GM19239 (cell line): ENCODE measurements around the gene THAP11.
"Not testable (repeated sequence)": the region's sequence is repeated elsewhere in the genome, so short reads cannot be mapped to it uniquely, and the experiment has no call there.

Experiments used
- DNase-seq: peaks from one replicate; pipeline ENCODE4 v3.0.0; 2011; ENCODE audit warnings: low spot score; ENCODE audit not compliant: insufficient read length
- FAIRE-seq: peaks from 2 replicates; lab custom pipeline; 2011; peaks lifted over from hg19 to GRCh38; lab: Jason Lieb, UNC

The THAP11 gene

GRCh38 chr16:67860589-67861398 is 18.7 kb downstream of the THAP11 start:
- FAIRE-seq = no peak

GRCh38 chr16:67861877-67862276 is 19.8 kb downstream of the THAP11 start:
- FAIRE-seq (no peak), DNase-seq (no peak)

More at GRCh38 chr16:67860589-67861398, 18.7 kb downstream of the THAP11 start:
- no peak for DNase-seq

DNA sequence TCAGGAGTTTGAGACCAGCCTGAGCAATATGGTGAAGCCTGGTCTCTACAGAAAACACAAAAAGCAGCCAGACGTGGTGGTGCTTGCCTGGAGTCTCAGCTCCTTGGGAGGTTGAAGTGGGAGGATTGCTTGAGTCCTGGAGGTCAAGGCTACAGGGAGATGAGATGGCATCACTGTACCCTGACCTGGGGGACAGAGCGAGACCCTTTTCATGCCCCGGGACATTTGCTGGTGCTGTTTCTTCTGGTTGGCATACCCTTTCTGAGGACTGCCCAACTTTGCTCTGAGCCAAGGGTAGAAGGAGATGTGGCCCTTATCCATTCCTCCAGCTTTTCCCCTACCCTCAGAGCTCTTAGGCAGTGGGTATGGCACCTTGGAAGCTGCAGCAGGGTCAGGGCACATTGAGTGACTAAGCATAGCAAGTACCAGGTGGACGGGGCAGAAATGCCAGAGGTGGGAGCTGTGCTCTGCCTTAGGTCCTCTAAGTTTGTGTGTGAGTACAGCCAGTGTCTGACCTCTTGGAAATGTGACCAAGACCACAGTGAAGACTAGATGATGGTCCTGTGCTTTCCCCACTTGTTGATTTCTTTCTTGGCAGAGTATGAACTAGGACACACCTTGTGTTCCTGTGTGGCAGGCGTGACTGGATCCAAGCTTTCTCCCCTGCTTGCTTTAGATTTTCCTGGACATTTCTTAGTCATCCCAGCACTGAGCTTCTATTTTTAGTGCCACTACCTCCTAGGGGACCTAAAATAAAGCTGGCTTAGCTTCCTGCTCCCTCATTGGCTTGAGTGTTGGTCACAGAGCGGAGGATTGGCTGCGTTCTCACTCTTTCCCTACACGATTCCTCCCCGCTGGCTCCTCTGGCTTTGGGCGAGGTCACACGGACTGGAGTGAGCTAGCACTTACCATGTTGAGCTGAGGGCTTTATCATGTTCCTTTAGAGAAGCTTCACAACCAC is 20.8 kb downstream of the THAP11 start:
- FAIRE-seq (no peak), DNase-seq (no peak)

GRCh38 chr16:67864044-67864443 is 21.9 kb downstream of the THAP11 start:
- not testable (repeated sequence) for FAIRE-seq, DNase-seq

GRCh38 chr16:67864594-67864993 is 22.5 kb downstream of the THAP11 start:
- no peak for DNase-seq
- FAIRE-seq = no peak

DNA sequence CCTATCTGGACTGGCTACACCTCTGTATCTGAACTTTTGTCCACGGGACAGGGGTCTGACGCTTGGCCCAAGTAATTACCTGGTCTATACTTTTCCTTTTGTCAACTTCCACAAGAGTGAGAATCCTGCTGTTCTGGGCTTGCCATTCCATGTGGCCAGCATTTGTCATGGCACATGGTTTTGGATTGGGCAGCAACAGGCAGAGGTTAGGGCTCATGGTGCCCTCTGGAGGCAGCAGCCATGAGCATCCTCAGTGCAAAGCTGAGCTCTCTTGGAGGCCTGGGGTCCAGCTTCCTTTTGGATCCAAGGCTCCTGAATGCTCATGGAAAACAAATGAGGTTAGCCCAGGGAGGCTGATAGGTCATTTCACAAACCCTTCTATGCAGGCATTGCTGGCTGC is 23.2 kb downstream of the THAP11 start:
- DNase-seq (no peak), FAIRE-seq (no peak)

- no peak for FAIRE-seq
- DNase-seq = no peak
Observed at GRCh38 chr16:67868290-67868689, 26.2 kb downstream of the THAP11 start.

GRCh38 chr16:67869653-67870052 is 27.5 kb downstream of the THAP11 start:
- FAIRE-seq = no peak

DNA sequence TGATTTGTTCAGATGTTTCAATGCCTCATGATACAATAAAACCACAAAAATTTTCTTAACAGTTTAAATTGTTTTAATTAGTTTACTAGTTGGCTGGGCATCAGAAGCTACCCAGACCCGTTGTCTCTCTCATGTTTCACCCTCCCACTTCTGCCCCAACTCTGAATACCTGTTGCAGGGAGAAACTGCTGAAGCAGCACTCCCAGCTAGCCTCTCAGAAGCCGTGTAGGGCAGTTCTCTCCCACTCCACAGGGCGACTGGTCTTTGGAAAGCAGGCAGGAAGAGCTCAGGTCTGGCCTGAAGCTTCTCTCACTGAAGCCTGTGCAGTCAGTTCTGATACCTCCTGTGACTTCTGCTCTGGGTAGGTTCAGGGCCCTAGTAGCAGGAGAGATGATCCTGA is 29.1 kb downstream of the THAP11 start:
- FAIRE-seq (no peak), DNase-seq (no peak)

More at GRCh38 chr16:67869653-67870052, 27.5 kb downstream of the THAP11 start:
- no peak for DNase-seq

- FAIRE-seq = no peak
Observed at GRCh38 chr16:67872131-67872630, 30.1 kb downstream of the THAP11 start.

GRCh38 chr16:67872631-67873434 is 30.7 kb downstream of the THAP11 start, which contains the start of gene EDC4:
EDC4 (plus strand) TSS chr16:67873052; CDS start chr16:67873262, 210 bp downstream.
- DNase-seq (peak; percentile 96), FAIRE-seq (peak; percentile 80)

More at GRCh38 chr16:67872131-67872630, 30.1 kb downstream of the THAP11 start:
- no peak for DNase-seq

- FAIRE-seq = peak; percentile 8
- DNase-seq = no peak
Observed at GRCh38 chr16:67873435-67874370, 31.6 kb downstream of the THAP11 start.

- FAIRE-seq (no peak), DNase-seq (no peak)
Observed at GRCh38 chr16:67874372-67874771, 32.3 kb downstream of the THAP11 start.

DNA sequence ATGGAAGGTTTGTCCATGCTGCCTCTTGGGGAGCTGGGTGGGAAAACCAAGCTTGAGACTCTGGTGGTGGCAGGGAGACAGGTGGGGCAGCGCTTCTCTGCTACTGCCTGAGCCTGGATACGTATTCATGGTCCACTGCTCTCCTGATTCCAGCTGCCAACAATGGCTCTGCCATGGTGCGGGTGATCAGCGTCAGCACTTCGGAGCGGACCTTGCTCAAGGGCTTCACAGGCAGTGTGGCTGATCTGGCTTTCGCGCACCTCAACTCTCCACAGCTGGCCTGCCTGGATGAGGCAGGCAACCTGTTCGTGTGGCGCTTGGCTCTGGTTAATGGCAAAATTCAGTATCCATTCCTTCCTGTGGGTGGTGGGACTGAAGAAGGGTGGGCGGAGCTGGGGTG is 34.9 kb downstream of the THAP11 start:
- FAIRE-seq (no peak), DNase-seq (no peak)

DNA sequence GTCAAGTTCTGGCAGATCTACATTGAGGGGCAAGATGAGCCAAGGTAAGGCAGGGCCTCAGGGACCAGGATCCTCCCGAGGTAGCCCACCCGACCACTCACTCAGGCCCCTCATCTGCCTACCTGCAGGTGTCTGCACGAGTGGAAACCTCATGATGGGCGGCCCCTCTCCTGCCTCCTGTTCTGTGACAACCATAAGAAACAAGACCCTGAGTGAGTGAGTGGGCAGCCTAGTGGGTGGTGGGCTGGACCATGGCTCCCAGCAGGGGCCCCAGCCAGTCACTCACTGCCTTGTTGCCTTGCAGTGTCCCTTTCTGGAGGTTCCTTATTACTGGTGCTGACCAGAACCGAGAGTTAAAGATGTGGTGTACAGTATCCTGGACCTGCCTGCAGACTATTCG is 36.1 kb downstream of the THAP11 start:
- FAIRE-seq = no peak

GRCh38 chr16:67878846-67879245 is 36.7 kb downstream of the THAP11 start:
- no peak for DNase-seq
- FAIRE-seq = no peak

More for the DNA sequence above, 36.1 kb downstream of the THAP11 start:
- DNase-seq = no peak

GRCh38 chr16:67879462-67879861 is 37.3 kb downstream of the THAP11 start:
- no peak for DNase-seq
- no peak for FAIRE-seq

DNA sequence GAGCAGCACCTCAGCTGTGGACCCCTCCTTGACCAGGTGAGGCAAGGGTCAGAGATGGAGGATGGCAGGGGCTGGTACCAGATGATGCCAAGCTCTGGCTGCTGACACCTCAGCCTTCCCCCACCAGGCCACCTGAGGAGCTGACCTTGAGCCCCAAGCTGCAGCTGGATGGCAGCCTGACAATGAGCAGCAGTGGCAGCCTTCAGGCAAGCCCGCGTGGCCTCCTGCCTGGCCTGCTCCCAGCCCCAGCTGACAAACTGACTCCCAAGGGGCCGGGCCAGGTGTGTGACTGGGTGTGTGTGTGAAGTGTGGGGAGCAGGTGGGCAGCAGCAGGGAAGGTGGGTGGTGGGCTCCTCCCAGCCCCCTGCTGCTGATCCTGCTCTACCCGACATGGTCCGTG is 37.8 kb downstream of the THAP11 start:
- DNase-seq = no peak
- FAIRE-seq = no peak

DNA sequence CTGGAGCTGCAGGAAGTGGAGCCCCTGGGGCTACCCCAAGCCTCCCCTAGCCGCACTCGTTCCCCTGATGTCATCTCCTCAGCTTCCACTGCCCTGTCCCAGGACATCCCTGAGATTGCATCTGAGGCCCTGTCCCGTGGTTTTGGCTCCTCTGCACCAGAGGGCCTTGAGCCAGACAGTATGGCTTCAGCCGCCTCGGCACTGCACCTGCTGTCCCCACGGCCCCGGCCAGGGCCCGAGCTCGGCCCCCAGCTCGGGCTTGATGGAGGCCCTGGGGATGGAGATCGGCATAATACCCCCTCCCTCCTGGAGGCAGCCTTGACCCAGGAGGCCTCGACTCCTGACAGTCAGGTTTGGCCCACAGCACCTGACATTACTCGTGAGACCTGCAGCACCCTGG is 38.5 kb downstream of the THAP11 start:
- DNase-seq = no peak
- FAIRE-seq = no peak
